ENCODE data around the gene EFCAB9.

EFCAB9 gene

GRCh38 chr5:172160506-172160905 lies 33.5 kb upstream of the EFCAB9 start:
- TF ChIP-seq GATA3 (IDR thresholded peaks at IDR 0.05; ENCODE audit: low read depth, low read length): no peak
- no peak for TF ChIP-seq GATA2 (IDR thresholded peaks at IDR 0.05; ENCODE audit: low read depth, low read length)

GRCh38 chr5:172162323-172162986 lies 31.5 kb upstream of the EFCAB9 start:
- no peak for TF ChIP-seq GATA3 (IDR thresholded peaks at IDR 0.05; ENCODE audit: low read depth, low read length)
- no peak for TF ChIP-seq GATA2 (IDR thresholded peaks at IDR 0.05; ENCODE audit: low read depth, low read length)

- no peak for TF ChIP-seq GATA2 (IDR thresholded peaks at IDR 0.05; ENCODE audit: low read depth, low read length)
- no peak for TF ChIP-seq GATA3 (IDR thresholded peaks at IDR 0.05; ENCODE audit: low read depth, low read length)
These were observed 31.0 kb upstream of the EFCAB9 start for GRCh38 chr5:172162987-172163343.

- TF ChIP-seq GATA3 (IDR thresholded peaks at IDR 0.05; ENCODE audit: low read depth, low read length) (no peak), GATA2 (IDR thresholded peaks at IDR 0.05; ENCODE audit: low read depth, low read length) (no peak)
These were observed 30.6 kb upstream of the EFCAB9 start for GRCh38 chr5:172163346-172163745.

GRCh38 chr5:172164769-172165212 lies 29.2 kb upstream of the EFCAB9 start:
- no peak for TF ChIP-seq GATA2 (IDR thresholded peaks at IDR 0.05; ENCODE audit: low read depth, low read length)
- no peak for TF ChIP-seq GATA3 (IDR thresholded peaks at IDR 0.05; ENCODE audit: low read depth, low read length)

- no peak for TF ChIP-seq GATA3 (IDR thresholded peaks at IDR 0.05; ENCODE audit: low read depth, low read length)
- no peak for TF ChIP-seq GATA2 (IDR thresholded peaks at IDR 0.05; ENCODE audit: low read depth, low read length)
These were observed 28.5 kb upstream of the EFCAB9 start for GRCh38 chr5:172165465-172165864.

GRCh38 chr5:172166030-172166826 lies 27.7 kb upstream of the EFCAB9 start:
- TF ChIP-seq GATA2 (IDR thresholded peaks at IDR 0.05; ENCODE audit: low read depth, low read length) (no peak), GATA3 (IDR thresholded peaks at IDR 0.05; ENCODE audit: low read depth, low read length) (no peak)

- TF ChIP-seq GATA2 (IDR thresholded peaks at IDR 0.05; ENCODE audit: low read depth, low read length): no peak
- TF ChIP-seq GATA3 (IDR thresholded peaks at IDR 0.05; ENCODE audit: low read depth, low read length): no peak
These were observed 26.1 kb upstream of the EFCAB9 start for GRCh38 chr5:172167895-172168294.

GRCh38 chr5:172168311-172168710 lies 25.7 kb upstream of the EFCAB9 start:
- TF ChIP-seq GATA3 (IDR thresholded peaks at IDR 0.05; ENCODE audit: low read depth, low read length) (no peak), GATA2 (IDR thresholded peaks at IDR 0.05; ENCODE audit: low read depth, low read length) (no peak)

GRCh38 chr5:172169216-172169615 lies 24.8 kb upstream of the EFCAB9 start:
- no peak for TF ChIP-seq GATA2 (IDR thresholded peaks at IDR 0.05; ENCODE audit: low read depth, low read length)
- no peak for TF ChIP-seq GATA3 (IDR thresholded peaks at IDR 0.05; ENCODE audit: low read depth, low read length)

- TF ChIP-seq GATA3 (IDR thresholded peaks at IDR 0.05; ENCODE audit: low read depth, low read length): no peak
- TF ChIP-seq GATA2 (IDR thresholded peaks at IDR 0.05; ENCODE audit: low read depth, low read length): no peak
These were observed 23.7 kb upstream of the EFCAB9 start for GRCh38 chr5:172170251-172170701.

- TF ChIP-seq GATA2 (IDR thresholded peaks at IDR 0.05; ENCODE audit: low read depth, low read length): no peak
- no peak for TF ChIP-seq GATA3 (IDR thresholded peaks at IDR 0.05; ENCODE audit: low read depth, low read length)
These were observed 22.9 kb upstream of the EFCAB9 start for GRCh38 chr5:172171118-172171517.

- TF ChIP-seq GATA2 (IDR thresholded peaks at IDR 0.05; ENCODE audit: low read depth, low read length) (no peak), GATA3 (IDR thresholded peaks at IDR 0.05; ENCODE audit: low read depth, low read length) (no peak)
These were observed 20.9 kb upstream of the EFCAB9 start for GRCh38 chr5:172172912-172173563.

- TF ChIP-seq GATA2 (IDR thresholded peaks at IDR 0.05; ENCODE audit: low read depth, low read length): no peak
- no peak for TF ChIP-seq GATA3 (IDR thresholded peaks at IDR 0.05; ENCODE audit: low read depth, low read length)
These were observed 20.3 kb upstream of the EFCAB9 start for GRCh38 chr5:172173564-172174153.
